GM13977 (cell line): Measurements from ENCODE around the gene STX8.

Experiments used
- DNase-seq: peaks from one replicate; pipeline ENCODE4 v3.0.0; 2012; ENCODE audit warnings: low spot score
- in situ Hi-C: fragments of 300-500 bp; cut with MboI; formaldehyde crosslinking; loops from one replicate; pipeline ENCODE4 v1.12.0; 2022; ENCODE audit warnings: low sequenced_read_pairs, low pct_unique_long_range_greater_than_20kb, mixed read lengths, inconsistent platforms; ENCODE audit not compliant: unreplicated experiment
- TF ChIP-seq, protein P1 (sequence below): IDR thresholded peaks from 2 replicates; pipeline ENCODE4 v1.5.1; 2012; ENCODE audit warnings: mild to moderate bottlenecking, control low read depth; ENCODE audit not compliant: insufficient read depth; ENCODE audit errors: extremely low read depth, missing control alignments

Gene STX8

DNA sequence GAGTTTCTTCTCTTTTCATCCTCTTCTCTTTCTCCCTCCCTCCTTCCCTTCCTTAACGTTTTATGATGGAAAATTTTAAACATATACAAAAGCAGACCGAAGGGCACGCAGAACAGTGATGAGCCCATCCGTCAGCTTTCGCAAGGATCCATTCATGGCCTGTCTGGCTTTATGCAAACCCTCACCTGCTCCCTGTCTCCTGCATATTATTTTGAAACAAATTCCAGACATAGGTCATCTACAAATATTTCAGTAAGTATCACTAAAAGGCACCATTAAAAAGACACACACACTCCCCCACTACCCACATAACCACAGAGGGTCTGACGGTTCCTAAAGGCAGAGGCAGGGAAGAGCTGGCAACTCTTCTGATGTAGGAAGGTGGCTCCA is 319.3 kb downstream of the STX8 start:
- in situ Hi-C loops = no loop called here
- TF ChIP-seq, protein P1, sequence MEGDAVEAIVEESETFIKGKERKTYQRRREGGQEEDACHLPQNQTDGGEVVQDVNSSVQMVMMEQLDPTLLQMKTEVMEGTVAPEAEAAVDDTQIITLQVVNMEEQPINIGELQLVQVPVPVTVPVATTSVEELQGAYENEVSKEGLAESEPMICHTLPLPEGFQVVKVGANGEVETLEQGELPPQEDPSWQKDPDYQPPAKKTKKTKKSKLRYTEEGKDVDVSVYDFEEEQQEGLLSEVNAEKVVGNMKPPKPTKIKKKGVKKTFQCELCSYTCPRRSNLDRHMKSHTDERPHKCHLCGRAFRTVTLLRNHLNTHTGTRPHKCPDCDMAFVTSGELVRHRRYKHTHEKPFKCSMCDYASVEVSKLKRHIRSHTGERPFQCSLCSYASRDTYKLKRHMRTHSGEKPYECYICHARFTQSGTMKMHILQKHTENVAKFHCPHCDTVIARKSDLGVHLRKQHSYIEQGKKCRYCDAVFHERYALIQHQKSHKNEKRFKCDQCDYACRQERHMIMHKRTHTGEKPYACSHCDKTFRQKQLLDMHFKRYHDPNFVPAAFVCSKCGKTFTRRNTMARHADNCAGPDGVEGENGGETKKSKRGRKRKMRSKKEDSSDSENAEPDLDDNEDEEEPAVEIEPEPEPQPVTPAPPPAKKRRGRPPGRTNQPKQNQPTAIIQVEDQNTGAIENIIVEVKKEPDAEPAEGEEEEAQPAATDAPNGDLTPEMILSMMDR = no peak
- no peak for DNase-seq

DNA sequence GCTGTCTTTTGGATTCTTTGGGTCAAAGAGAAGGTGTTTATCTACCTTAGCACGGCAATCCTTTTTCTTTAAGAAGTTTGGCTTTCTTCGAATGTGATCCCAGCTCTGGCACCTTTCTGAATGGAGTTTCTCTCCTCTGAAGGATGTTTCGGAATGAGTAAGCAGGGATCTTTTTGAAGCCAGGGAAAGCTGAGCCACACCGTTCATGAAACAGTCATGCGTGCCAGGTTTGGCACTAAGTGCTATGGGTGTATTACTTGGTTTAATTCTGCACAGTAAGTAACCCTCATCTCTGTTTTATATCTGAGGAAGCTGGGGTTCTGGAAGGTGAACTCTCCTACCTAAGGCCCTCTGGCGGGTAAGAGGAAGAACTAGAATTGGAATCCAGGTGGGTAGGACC is 319.8 kb downstream of the STX8 start:
- TF ChIP-seq, protein P1 = no peak
- in situ Hi-C loops = no loop called here
- DNase-seq = no peak

DNA sequence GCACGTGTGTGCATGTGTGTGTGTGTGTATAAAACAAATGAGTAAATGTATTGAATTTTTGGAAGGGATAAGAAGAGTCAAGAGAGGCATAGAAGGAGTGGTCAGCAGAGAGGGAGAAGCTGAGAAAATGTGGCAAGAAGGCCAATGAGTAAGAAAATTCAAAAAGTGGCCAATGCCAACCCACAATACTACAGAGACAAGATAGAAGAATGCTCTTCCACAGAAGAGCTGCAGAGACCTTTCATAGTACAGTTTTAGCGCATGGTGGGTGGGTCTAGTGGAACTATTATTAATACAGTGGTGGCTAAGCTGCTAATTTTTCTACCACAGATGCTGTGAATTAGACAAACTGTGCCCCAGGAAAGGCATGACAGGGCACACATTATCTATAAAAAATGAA is 320.8 kb downstream of the STX8 start:
- TF ChIP-seq, protein P1 = no peak
- in situ Hi-C loops = no loop called here
- DNase-seq = no peak

DNA sequence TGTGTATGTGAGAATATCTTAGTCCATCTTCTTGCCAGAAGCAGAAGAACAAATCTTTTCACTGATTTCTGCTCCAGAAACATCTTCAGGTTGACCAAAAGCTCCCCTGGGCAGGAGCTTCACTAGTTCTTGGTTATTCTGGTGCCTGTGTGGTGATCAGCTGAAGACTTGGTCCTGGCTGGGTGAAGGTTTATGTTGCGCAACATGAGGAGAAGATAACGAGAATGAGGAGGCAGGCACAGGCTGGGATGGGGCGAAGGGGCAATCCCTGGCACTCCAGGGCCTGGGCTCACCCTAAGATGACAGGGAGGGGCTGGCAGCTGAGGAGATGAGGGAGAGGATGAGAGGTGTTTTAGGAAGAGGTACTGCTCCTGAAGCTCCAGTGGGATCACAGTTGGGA is 322.3 kb downstream of the STX8 start:
- TF ChIP-seq, protein P1 = no peak
- in situ Hi-C loops = no loop called here
- DNase-seq = no peak

DNA sequence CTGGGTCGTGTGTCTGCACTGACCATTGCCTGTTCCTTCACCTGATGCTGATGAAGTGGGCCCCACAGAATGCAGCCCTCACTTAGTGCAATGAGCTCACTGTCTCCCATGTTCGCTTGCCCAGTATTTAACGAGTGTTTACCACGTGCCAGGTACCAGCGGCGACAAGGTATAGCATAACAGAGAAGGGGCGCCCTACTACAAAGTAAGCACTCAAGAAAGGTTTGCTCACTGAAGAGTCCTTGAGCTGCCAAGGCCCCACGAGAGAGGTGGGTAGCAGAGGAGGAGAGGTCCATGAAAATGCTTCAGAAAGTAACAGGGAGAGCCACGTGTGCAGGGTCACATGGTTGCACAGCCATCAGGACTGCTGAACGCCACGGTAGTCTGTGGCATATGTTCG is 324.3 kb downstream of the STX8 start:
- no peak for DNase-seq

DNA sequence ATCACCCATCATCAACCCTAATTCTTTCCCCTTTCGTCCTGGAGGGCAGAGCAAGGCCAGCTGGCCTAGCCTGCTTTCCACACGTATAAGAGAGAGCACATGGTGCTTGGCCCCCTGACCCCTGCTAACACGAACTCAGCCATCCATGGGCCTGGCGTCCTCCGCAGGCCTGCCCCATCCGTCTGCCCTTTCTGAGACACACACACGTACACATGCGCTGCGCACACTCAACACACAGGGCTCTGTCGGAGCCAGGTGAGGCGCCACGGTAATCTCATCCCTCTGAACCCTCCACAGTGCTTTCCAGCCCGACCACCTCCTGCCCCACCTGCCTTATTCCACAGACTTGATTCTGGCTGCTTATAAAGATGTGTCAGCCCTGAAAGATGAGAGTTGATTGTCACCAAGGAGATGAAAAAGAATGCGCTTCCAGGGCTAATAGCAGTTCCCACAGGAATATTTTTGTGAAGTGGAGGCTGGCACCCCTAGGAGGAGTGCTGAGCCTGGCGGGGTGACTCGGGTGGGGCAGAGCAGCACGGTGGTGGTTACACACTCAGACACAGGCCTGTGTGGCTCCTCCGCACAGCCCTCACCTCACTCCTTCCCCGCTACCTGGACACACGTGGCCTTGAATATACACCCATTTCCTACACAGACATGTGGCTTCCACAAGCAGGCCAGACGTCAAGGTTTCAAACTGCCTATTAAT is 326.2 kb downstream of the STX8 start:
- DNase-seq = no peak
- in situ Hi-C loops = no loop called here
- TF ChIP-seq, protein P1 = no peak

More for the DNA sequence above, 324.3 kb downstream of the STX8 start:
- TF ChIP-seq, protein P1 = no peak
- in situ Hi-C loops = no loop called here
